ENCODE results near the gene UBE2A.
A peak's percentile ranks its signal among the peaks of the same experiment; 100 is the strongest.

The UBE2A gene

DNA sequence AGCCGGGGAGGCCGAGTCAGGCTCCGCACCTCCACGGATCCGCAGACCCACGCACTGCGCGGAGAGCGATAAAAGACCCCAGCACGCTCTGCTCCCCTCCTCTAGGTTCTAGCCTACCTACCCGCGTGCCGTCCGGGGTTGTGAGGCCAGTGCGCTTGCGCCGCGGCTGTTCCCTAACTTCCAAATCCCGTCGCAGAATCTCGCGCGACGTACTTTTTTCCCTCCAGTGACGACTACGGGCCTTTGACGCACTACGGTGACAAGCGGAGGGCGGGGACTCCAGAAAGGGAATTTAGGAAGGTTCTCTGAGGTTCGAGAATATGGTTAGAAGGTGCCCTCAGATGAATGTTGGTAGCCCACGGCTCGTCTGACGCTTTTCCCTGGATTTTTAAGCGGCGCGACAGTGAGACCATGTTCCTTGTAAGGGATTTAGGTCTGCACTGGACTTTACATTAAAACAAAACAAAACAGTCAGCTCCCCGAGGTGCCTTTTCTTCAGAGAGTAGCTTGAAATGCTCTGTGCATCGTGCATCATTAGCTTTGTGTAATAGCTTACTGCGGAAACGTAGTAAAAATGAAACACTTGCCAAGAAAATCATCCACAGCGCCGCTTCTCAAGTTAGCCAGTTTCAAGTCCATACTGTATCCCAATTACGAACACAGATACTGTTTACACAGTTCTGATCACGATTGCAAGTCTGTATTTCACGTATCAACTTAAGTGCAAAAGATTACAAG is 32.1 kb downstream of the UBE2A start, which contains the start of gene NKRF:
Gene NKRF (minus strand): TSS at position 145 of the 738 bp plus-strand sequence.
- peak; percentile 6 to 92 (median 76) for DNase-seq

DNA sequence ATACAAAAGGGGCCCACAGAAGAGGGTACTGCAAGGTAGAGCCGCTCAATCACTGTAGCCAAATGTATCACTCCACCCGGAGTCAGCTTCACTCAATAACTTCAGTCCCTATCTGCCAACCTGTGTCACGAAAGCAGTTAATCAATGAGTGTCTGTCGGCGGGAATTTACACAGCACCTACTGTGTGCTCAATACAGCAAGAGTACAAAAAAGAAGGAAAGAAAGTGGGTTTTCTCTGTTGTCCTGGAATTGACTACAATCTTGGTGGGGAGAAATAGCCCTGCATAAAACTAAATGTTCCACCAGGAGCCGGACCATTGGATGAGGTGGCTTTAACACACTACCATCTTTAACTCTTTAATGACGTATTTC is 32.6 kb downstream of the UBE2A start:
- no peak for DNase-seq

DNA sequence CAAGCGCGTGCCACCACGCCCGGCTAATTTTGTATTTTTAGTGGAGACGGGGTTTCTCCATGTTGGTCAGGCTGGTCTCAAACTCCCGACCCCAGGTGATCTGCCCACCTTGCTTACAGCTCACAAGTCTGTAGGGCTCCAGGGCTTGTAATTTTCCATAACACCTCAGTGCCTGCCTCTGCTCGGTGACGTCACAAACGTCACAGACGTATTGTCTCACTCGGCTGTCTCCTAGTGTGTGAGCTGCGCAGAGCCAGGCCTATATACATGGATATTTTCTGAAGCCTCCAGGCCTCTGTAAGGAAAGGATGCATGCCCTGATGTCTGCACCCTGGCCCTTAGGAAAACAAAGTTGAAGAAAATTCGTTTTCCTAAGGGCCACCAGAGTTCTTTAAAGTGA is 40.4 kb downstream of the UBE2A start:
- DNase-seq: no peak

DNA sequence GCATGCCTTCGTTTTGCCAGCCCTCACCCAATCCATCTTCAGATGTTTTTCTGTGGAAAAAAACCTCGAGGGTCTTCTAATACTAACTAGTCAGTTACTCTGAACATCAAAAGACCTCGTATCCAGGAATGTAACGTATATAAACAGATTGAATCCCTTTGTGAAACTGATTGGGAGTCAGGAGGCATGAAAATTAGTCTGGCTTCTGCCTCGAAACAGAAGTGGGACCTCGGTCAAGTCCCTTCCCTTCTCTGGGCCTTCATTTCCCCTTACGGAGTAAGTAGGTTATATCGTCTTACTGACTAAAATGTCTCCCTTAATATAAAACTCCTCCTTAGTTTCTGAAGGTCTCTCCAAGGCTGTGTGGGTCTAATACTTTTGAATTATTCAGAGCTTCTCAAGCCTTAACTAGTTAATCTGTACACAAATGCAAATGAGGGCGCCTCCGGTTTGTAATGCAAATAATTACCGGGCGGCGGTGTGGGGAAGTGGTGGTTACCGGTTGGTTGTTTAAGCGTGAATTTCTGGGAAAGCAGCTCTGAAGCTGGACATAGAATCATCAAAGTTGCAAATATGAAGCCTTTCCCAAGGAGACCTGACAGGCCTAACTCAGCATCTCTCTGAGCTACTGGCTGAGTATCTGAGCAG is 43.3 kb downstream of the UBE2A start:
- no peak for DNase-seq

DNA sequence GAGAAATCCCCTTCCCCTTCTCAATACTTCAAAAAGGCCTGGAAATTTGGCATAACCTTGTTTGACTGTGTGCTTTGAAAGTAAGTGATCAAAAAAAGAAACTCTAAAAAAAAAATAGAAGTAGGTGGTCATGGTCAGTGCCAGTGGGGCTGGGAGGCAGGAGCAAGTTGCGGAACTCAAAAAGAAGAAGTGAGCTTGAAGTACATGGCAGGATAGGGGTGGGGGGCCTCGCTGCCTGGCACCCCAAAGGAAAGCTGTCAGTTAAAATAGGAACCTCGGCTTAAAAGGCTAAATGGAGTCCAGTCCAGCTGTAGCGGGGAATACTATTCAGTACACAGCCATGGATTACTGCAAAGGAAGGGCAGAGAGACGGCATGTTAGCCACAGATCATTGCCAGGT is 44.1 kb downstream of the UBE2A start:
- DNase-seq: peak in 10 of 58 donors; percentile 0 to 11 (median 2)

DNA sequence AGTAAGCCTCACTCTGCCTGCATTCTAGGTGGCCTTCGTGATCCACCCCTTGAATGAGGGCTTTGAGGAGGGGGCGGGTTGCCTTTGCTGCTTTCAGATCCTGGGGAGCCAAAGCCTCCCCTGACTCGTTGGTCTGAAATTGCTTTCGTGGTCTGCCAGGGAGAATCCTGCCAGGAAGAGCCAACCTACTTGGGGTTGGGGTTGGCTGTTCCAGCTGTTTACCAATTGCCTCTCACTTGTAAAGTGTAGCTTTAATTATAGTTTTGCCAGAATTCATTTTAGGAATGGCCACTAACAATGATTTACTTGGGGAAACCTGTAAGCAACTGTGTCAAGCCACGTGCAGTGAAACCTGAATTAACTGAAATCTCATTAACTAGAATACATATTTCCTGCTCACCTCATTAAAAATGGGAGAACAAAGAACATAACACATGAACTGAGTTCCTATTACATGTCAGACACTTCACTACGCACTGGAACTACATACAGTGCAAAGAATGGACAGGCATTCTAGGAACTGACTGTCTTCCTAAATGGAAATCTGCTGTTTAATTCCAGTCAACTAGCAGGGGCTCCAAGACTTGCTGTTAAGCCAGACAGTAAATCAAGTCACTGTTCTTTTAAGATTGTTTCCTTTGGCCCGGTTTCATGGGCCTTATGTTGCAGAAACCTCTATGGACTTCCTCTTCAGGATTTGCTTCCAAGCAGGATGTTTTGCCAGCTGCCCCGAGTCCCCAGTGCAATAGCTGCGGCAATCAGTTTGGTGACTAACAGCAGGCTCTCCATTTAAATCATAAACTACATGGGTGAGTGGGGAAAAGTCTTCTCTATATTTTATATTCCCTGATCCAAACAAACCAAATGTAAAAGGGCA is 48.2 kb downstream of the UBE2A start:
- no peak for DNase-seq

DNA sequence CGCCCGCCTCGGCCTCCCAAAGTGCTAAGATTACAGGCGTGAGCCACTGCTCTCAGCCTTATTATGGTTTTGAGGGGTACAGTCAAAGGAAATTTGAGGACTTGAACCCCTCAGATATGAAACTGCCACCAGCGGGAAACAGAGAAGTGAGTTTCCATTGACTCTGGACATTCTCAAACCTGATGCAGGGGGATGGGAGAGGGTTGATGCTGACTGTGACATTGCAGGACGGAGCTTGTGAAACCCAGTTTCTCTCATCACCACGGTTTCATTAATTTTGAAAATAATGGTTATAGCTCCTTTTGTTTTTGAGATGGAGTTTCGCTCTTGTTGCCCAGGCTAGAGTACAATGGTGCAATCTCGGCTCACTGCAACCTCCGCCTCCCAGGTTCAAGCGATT is 50.1 kb downstream of the UBE2A start:
- no peak for DNase-seq

DNA sequence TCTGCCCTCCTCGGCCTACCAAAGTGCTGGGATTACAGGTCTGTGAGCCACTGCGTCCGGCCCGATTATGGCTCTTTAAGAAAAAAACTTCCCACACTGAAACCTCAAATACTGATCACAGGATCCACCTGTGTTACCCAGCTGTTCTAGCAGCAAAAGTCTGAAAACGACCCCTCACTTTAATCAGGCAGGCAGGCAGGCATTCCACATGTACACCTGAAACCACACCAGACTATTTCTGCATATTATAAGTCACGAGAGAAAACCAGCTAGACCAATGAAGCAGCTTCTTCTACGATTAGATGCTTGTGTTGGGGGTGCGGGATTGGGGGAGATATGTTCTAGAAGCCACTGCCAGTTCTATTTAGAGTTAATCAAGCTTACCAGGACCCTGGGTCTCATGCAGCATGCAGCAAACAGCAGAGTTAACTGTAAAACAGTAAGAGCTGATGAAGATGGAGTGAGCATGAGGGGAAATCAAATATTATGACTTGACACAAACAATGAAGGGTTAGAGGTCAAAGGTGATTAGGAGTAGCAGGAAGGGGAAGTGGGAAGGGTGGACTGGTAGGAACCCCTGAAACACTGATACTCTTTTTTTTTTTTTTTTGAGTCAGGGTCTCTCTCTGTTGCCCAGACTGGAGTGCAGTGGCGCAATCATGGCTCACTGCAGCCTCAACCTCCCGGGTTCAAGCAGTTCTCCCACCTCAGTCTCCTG is 50.7 kb downstream of the UBE2A start:
- no peak for DNase-seq

DNA sequence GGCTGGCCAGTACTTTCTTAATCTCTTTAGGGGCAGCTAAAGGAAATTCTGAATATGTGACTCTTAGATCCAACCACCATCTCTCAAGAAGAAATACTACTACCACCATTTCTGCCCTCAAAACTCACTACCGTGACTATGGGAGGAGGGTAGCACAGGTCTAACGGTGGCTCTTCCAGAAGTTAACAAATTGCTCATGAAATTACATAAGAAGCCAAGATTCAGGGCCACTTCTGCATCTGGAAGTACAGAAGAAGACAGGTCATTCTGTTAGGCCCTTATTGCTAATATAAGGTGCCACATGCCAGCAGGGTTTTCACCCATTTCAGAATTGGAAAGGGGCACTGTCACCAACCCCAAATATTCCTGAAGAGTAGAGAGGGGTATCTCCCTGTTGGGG is 51.5 kb downstream of the UBE2A start:
- no peak for DNase-seq

All from anterior cingulate cortex (tissue), 58 donors.